ENCODE data around the gene CHRDL2. TPM values are rescaled to one million over a fixed set of nuclear protein-coding genes. Genes with fewer than 3 reads are reported as not detected.

CHRDL2 gene
- total and polyA plus RNA-seq, 8 donors, result 0.92 to 38.4 (median 7.2) TPM; not detected in 1

- H3K4me1 ChIP-seq, result peaks cover 0 to 36% (median 23%) of the 10 kb centered on the region in 4 donors
- intact Hi-C loops (cut with DNase I; ENCODE audit: low total_unique reads), result no loop called here
- no peak overlapping the region for H3K4me3 ChIP-seq
- H3K36me3 ChIP-seq, result no peaks in the 10 kb centered on the region
- no peak overlapping the region for H3K27ac ChIP-seq
- H3K9me3 ChIP-seq, result no peaks in the 10 kb centered on the region
- no peaks in the 10 kb centered on the region for H3K27me3 ChIP-seq
- DNase-seq, result no peak
- WGBS, 5 donors, result 85 to 93% (median 92%) methylated on average over 7 of the region's 7 CpGs
- TF ChIP-seq POLR2AphosphoS5 (IDR thresholded peaks at IDR 0.05) (no peak), EP300 (IDR thresholded peaks at IDR 0.05) (no peak), POLR2A (IDR thresholded peaks at IDR 0.05) (no peak), CTCF (IDR thresholded peaks at IDR 0.05) (no peak)
Measured at GRCh38 chr11:74714904-74715303, 16.3 kb downstream of the CHRDL2 start.

- intact Hi-C loops (cut with DNase I; ENCODE audit: low total_unique reads), result no loop called here
- WGBS, 5 donors, result 67 to 83% (median 70%) methylated on average over 4 of the region's 4 CpGs
- Histone ChIP-seq H3K27ac (no peak overlapping the region), H3K9me3 (no peaks in the 10 kb centered on the region), H3K36me3 (peaks cover 0 to 5% (median 0%) of the 10 kb centered on the region in 4 donors), H3K27me3 (no peaks in the 10 kb centered on the region), H3K4me1 (peaks cover 0 to 24% (median 14%) of the 10 kb centered on the region in 4 donors), H3K4me3 (no peak overlapping the region)
- TF ChIP-seq POLR2A (IDR thresholded peaks at IDR 0.05) (no peak), POLR2AphosphoS5 (IDR thresholded peaks at IDR 0.05) (no peak), EP300 (IDR thresholded peaks at IDR 0.05) (no peak), CTCF (IDR thresholded peaks at IDR 0.05) (no peak)
- DNase-seq, result no peak
Measured at GRCh38 chr11:74713686-74714085, 17.5 kb downstream of the CHRDL2 start.

DNA sequence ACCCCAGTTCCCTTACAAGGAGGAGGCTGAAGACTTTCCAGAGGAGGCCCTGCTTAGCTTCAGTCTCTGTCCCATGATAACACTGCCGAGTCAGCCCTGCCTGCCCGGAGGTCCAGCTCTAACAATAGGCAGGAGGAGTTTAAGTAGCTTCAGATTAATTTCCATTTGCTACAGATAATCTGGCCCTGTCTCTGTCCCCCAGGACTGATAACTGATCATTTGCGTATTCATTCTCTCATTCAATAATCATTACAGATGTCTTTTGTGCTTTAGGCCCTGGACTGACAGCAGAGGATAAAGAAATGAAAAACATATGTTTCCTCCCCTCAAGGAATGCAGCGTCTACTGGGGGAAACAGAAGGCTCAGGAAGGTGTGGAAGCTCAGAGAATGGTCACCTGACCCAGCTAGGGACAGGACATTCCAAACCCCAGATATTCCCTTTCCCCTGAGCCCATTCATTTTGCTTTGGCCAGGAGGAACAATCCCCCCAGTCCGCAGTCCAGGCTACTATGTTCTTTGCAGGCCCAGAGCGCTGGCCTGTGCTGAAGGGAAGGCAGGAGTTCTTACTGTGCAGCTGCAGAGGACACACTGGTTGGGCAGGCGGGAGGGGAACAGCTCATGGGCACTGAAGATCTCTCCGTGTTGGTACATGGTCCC, 20.8 kb downstream of the CHRDL2 start:
- no peaks in the 10 kb centered on the region for H3K27me3 ChIP-seq
- H3K4me1 ChIP-seq, result no peaks in the 10 kb centered on the region
- H3K27ac ChIP-seq, result peak overlapping the region in 1 of 5 donors; percentile 8
- DNase-seq, result peak in 1 of 2 donors; percentile 66
- H3K36me3 ChIP-seq, result peaks cover 0 to 24% (median 3%) of the 10 kb centered on the region in 4 donors
- 59 to 72% (median 71%) methylated on average over 8 of the region's 8 CpGs for WGBS, 5 donors
- intact Hi-C loops (cut with DNase I; ENCODE audit: low total_unique reads), result no loop called here
- TF ChIP-seq POLR2A (IDR thresholded peaks at IDR 0.05) (no peak), POLR2AphosphoS5 (IDR thresholded peaks at IDR 0.05) (no peak), EP300 (IDR thresholded peaks at IDR 0.05) (no peak), CTCF (IDR thresholded peaks at IDR 0.05) (no peak)
- no peaks in the 10 kb centered on the region for H3K9me3 ChIP-seq
- H3K4me3 ChIP-seq, result no peak overlapping the region

DNA sequence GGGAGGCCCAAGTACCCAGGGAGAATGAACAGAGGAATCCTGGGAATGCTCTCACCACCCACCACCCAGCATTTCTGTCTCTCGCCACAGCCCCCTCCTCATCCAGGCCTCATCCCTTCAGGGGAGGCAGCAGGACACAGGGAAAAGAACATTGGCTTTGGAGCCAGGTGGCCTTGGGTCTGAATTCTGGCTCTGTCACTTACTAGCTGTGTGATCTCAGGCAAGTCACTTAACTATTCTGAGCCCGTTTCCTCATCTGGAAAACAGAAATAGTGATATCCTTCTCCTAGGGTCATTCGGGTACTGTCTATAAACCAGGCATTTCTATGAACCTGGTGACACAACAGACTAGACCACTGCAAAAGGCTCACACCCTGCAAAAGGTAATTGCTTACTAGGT, 22.1 kb downstream of the CHRDL2 start:
- 60 to 81% (median 74%) methylated on average over 3 of the region's 3 CpGs for WGBS, 5 donors
- DNase-seq, result no peak
- no peaks in the 10 kb centered on the region for H3K4me1 ChIP-seq
- no peak overlapping the region for H3K4me3 ChIP-seq
- no peak overlapping the region for H3K27ac ChIP-seq
- no peaks in the 10 kb centered on the region for H3K9me3 ChIP-seq
- H3K36me3 ChIP-seq, result peaks cover 0 to 26% (median 9%) of the 10 kb centered on the region in 4 donors
- intact Hi-C loops (cut with DNase I; ENCODE audit: low total_unique reads), result no loop called here
- H3K27me3 ChIP-seq, result no peaks in the 10 kb centered on the region
- TF ChIP-seq EP300 (IDR thresholded peaks at IDR 0.05) (no peak), POLR2A (IDR thresholded peaks at IDR 0.05) (no peak), POLR2AphosphoS5 (IDR thresholded peaks at IDR 0.05) (no peak), CTCF (IDR thresholded peaks at IDR 0.05) (no peak)
